K562 (cell line): ENCODE results near the gene TOM1L2. TPM values are rescaled to one million over a fixed set of nuclear protein-coding genes. Genes with fewer than 3 reads are reported as not detected.

Experiments
- ARID2 ChIP-seq: fragments of 450-650 bp; IDR thresholded peaks from 2 replicates; pipeline ENCODE4 v1.6.1; 2017; ENCODE audit warnings: antibody characterized with exemption, mild to moderate bottlenecking
- ATF7 ChIP-seq: fragments of 450-650 bp; IDR thresholded peaks from 2 replicates; pipeline ENCODE4 v1.7.1; 2014; ENCODE audit warnings: mild to moderate bottlenecking, moderate library complexity
- DPF2 ChIP-seq: fragments of 450-650 bp; IDR thresholded peaks from 2 replicates; pipeline ENCODE4 v1.6.1; 2016
- FOXA3 ChIP-seq, 2 experiments: fragments of 450-650 bp in 1 of 2; sonication (generic) in 1 of 2; formaldehyde crosslinking; IDR thresholded peaks in 1 of 2; conservative IDR thresholded peaks in 1 of 2; 2 replicates each; pipeline versions ENCODE4 v1.4.0 to v1.8.0; 2020 to 2022; ENCODE audit warnings: mild to moderate bottlenecking in 2 of 2, missing genetic modification reagents in 1 of 2
- FOXP1 ChIP-seq: sonication (generic); formaldehyde crosslinking; IDR thresholded peaks from 2 replicates; pipeline ENCODE4 v1.8.0; 2022; ENCODE audit warnings: mild to moderate bottlenecking, missing genetic modification reagents
- HNRNPH1 ChIP-seq: fragments of 200-400 bp; formaldehyde crosslinking; optimal IDR thresholded peaks from 2 replicates; pipeline ENCODE3; 2017; ENCODE audit warnings: low read depth, mild to moderate bottlenecking, low read length, moderate library complexity
- JUN ChIP-seq, 2 experiments: sonication (generic) in 1 of 2; formaldehyde crosslinking in 1 of 2; IDR thresholded peaks; 2 replicates each; pipeline versions ENCODE4 v1.6.1 to v1.8.0; 2012 to 2022; ENCODE audit warnings: borderline replicate concordance in 2 of 2, mild to moderate bottlenecking in 2 of 2, improper control_type of control experiment in 1 of 2, low read depth in 1 of 2, low read length in 1 of 2, missing genetic modification reagents in 1 of 2
- MIER1 ChIP-seq: fragments of 450-650 bp; IDR thresholded peaks from 2 replicates; pipeline ENCODE4 v1.6.1; 2016; ENCODE audit warnings: antibody characterized with exemption, mild to moderate bottlenecking, low read depth
- MYBL2 ChIP-seq, 2 experiments: fragments of 450-650 bp in 1 of 2; sonication (generic) in 1 of 2; formaldehyde crosslinking in 1 of 2; IDR thresholded peaks; 2 replicates each; pipeline versions ENCODE4 v1.6.1 to v1.8.1; 2017 to 2022; ENCODE audit warnings: borderline replicate concordance in 1 of 2, inconsistent platforms in 1 of 2, low read depth in 1 of 2, mild to moderate bottlenecking in 1 of 2, missing genetic modification reagents in 1 of 2, moderate library complexity in 1 of 2
- NFE2 ChIP-seq: IDR thresholded peaks from 2 replicates; pipeline ENCODE4 v1.6.1; 2014; ENCODE audit warnings: antibody characterized with exemption, low read depth
- NR2C1 ChIP-seq, 2 experiments: fragments of 450-650 bp; IDR thresholded peaks; 2 replicates each; pipeline ENCODE4 v1.6.1; 2017; ENCODE audit warnings: mild to moderate bottlenecking in 2 of 2, antibody characterized with exemption in 1 of 2, inconsistent platforms in 1 of 2, missing compliant biosample characterization in 1 of 2, missing genetic modification characterization in 1 of 2
- SMAD3 ChIP-seq: fragments of 450-650 bp; formaldehyde crosslinking; conservative IDR thresholded peaks from 2 replicates; pipeline ENCODE4 v1.4.0; 2020; ENCODE audit warnings: mild to moderate bottlenecking
- SPI1 ChIP-seq: IDR thresholded peaks from 2 replicates; pipeline ENCODE4 v1.6.1; 2011; ENCODE audit warnings: low read depth, low read length, control low read depth, borderline replicate concordance
- TAF7 ChIP-seq: fragments of 450-650 bp; IDR thresholded peaks from 2 replicates; pipeline ENCODE4 v1.6.1; 2016; ENCODE audit warnings: missing genetic modification characterization, missing compliant biosample characterization
- ZNF133 ChIP-seq: fragments of 250-450 bp; sonication (Bioruptor Pico); IDR thresholded peaks from 2 replicates; pipeline ENCODE4 v1.4.0; 2020; ENCODE audit warnings: mild to moderate bottlenecking
- ZNF24 ChIP-seq: fragments of 450-650 bp; IDR thresholded peaks from 2 replicates; pipeline ENCODE4 v1.6.1; 2016
- ZNF699 ChIP-seq: fragments of 250-450 bp; sonication (Bioruptor Pico); IDR thresholded peaks from 2 replicates; pipeline ENCODE4 v1.8.0; 2021; ENCODE audit warnings: mild to moderate bottlenecking, moderate library complexity; ENCODE audit not compliant: insufficient replicate concordance
- ZZZ3 ChIP-seq: fragments of 450-650 bp; IDR thresholded peaks from 2 replicates; pipeline ENCODE4 v1.6.1; 2016; ENCODE audit warnings: antibody characterized with exemption, mild to moderate bottlenecking, moderate library complexity
- polyA plus RNA-seq, 8 experiments: library from polyadenylated mRNA; depleted of rRNA in 4 of 8; stranded (reverse) in 5 of 8; unstranded in 3 of 8; fragments of >200 nt; fragmentation: Nextera tagmentation in 2 of 8; fragmentation: Illumina TruSeq in 1 of 8; extraction: Ambion mirVana in 2 of 8; extraction: Trizol in 1 of 8; gene quantifications; 2 replicates each; pipeline versions ENCODE4 v1.2.1 to v1.2.3, GENCODE V29; 2011 to 2014; ENCODE audit warnings: inconsistent platforms in 1 of 8, missing spikeins in 1 of 8
- total RNA-seq, 7 experiments: library from RNA; depleted of rRNA in 6 of 7; stranded (reverse); fragments of >200 nt in 6 of 7; fragmentation: Illumina TruSeq in 2 of 7; extraction: Trizol in 2 of 7; gene quantifications; 2 replicates each; pipeline versions ENCODE4 v1.2.1 to v1.2.3, GENCODE V29; 2011 to 2021; ENCODE audit warnings: low replicate concordance in 1 of 7
- TF ChIP-seq, protein P1 (sequence below): IDR thresholded peaks from 2 replicates; pipeline ENCODE4 v1.6.1; 2016; ENCODE audit warnings: missing genetic modification characterization, missing compliant biosample characterization
- TF ChIP-seq, protein P2 (sequence below): sonication (generic); formaldehyde crosslinking; IDR thresholded peaks from 2 replicates; pipeline ENCODE4 v1.8.0; 2022; ENCODE audit warnings: mild to moderate bottlenecking, missing genetic modification reagents, borderline replicate concordance
- TF ChIP-seq, protein P3 (sequence below), 3 experiments: IDR thresholded peaks in 2 of 3; conservative IDR thresholded peaks in 1 of 3; 2 replicates each; pipeline ENCODE4 v1.5.1; 2011 to 2012; ENCODE audit warnings: low read length in 3 of 3, mild to moderate bottlenecking in 3 of 3, control low read depth in 2 of 3, improper control_type of control experiment in 1 of 3, inconsistent platforms in 1 of 3, low read depth in 1 of 3, mixed read lengths in 1 of 3, moderate library complexity in 1 of 3; ENCODE audit not compliant: insufficient read depth in 2 of 3
- TF ChIP-seq, protein P4 (sequence below): fragments of 250-450 bp; sonication (Bioruptor Pico); IDR thresholded peaks from 2 replicates; pipeline ENCODE4 v1.4.0; 2020; ENCODE audit warnings: mild to moderate bottlenecking

TOM1L2 gene
- total and polyA plus RNA-seq, 9 of the 15 experiments (the other 6 are each of a cell fraction or from before 2014, with no cell fraction given): 0.07 to 6.0 (median 2.5) TPM

DNA sequence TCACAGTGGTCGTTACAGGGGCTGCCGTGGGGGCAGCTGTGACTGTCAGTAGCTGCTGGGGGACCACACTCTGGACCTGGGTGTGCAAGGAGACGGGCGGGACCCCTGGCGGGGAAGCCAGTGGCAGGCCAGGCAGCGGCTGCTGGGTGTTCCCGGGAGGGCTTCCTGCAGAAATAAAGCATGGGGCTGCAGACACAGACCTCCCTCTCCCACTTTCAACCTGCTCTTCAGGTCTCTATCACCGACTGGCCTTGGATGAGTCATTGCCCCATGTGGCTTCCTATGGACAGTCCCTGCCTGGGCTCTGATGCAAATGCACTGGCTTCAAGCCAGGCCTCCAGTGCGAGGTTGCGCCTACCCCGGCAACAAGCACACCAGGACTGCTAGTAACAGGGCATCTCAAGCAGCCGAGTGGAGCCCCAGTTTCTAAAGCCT is 152.6 kb downstream of the TOM1L2 start (continued):
- TF ChIP-seq JUN (IDR thresholded peaks at IDR 0.05; ENCODE audit: borderline replicate concordance, low read depth, low read length) (0 out of 2 replicates have a peak, but pooled peaks have one; percentile 33), JUN (CRISPR knock-in tag; IDR thresholded peaks at IDR 0.05; ENCODE audit: borderline replicate concordance) (no peak), SPI1 (no peak), MIER1 (no peak), ZNF133 (CRISPR knock-in tag) (no peak), ARID2 (no peak), TAF7 (no peak), NR2C1 (IDR thresholded peaks at IDR 0.05) (no peak), NR2C1 (tag; IDR thresholded peaks at IDR 0.05) (no peak), FOXP1 (no peak), NFE2 (no peak), MYBL2 (IDR thresholded peaks at IDR 0.05; ENCODE audit: low read depth) (no peak), MYBL2 (CRISPR knock-in tag; IDR thresholded peaks at IDR 0.05; ENCODE audit: borderline replicate concordance) (no peak), FOXA3 (CRISPR knock-in tag; conservative IDR thresholded peaks at IDR 0.05 in 1 of 2, IDR thresholded peaks at IDR 0.05 in 1 of 2) (no peak), DPF2 (peak; percentile 51; the same call in 1 of the 2 replicates), ATF7 (peak; percentile 31; the same call in 1 of the 2 replicates), SMAD3 (CRISPR knock-in tag) (no peak), ZZZ3 (no peak), ZNF699 (no peak), ZNF24 (no peak), HNRNPH1 (no peak)
- TF ChIP-seq, protein P1, sequence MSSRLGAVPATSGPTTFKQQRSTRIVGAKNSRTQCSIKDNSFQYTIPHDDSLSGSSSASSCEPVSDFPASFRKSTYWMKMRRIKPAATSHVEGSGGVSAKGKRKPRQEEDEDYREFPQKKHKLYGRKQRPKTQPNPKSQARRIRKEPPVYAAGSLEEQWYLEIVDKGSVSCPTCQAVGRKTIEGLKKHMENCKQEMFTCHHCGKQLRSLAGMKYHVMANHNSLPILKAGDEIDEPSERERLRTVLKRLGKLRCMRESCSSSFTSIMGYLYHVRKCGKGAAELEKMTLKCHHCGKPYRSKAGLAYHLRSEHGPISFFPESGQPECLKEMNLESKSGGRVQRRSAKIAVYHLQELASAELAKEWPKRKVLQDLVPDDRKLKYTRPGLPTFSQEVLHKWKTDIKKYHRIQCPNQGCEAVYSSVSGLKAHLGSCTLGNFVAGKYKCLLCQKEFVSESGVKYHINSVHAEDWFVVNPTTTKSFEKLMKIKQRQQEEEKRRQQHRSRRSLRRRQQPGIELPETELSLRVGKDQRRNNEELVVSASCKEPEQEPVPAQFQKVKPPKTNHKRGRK (tag): no peak
- TF ChIP-seq, protein P2, sequence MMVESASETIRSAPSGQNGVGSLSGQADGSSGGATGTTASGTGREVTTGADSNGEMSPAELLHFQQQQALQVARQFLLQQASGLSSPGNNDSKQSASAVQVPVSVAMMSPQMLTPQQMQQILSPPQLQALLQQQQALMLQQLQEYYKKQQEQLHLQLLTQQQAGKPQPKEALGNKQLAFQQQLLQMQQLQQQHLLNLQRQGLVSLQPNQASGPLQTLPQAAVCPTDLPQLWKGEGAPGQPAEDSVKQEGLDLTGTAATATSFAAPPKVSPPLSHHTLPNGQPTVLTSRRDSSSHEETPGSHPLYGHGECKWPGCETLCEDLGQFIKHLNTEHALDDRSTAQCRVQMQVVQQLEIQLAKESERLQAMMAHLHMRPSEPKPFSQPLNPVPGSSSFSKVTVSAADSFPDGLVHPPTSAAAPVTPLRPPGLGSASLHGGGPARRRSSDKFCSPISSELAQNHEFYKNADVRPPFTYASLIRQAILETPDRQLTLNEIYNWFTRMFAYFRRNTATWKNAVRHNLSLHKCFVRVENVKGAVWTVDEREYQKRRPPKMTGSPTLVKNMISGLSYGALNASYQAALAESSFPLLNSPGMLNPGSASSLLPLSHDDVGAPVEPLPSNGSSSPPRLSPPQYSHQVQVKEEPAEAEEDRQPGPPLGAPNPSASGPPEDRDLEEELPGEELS: no peak
- TF ChIP-seq, protein P3, sequence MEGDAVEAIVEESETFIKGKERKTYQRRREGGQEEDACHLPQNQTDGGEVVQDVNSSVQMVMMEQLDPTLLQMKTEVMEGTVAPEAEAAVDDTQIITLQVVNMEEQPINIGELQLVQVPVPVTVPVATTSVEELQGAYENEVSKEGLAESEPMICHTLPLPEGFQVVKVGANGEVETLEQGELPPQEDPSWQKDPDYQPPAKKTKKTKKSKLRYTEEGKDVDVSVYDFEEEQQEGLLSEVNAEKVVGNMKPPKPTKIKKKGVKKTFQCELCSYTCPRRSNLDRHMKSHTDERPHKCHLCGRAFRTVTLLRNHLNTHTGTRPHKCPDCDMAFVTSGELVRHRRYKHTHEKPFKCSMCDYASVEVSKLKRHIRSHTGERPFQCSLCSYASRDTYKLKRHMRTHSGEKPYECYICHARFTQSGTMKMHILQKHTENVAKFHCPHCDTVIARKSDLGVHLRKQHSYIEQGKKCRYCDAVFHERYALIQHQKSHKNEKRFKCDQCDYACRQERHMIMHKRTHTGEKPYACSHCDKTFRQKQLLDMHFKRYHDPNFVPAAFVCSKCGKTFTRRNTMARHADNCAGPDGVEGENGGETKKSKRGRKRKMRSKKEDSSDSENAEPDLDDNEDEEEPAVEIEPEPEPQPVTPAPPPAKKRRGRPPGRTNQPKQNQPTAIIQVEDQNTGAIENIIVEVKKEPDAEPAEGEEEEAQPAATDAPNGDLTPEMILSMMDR (IDR thresholded peaks at IDR 0.05 in 2 of 3, conservative IDR thresholded peaks at IDR 0.05 in 1 of 3; ENCODE audit: insufficient read depth in 2 of 3, low read depth in 1 of 3, low read length in 3 of 3): no peak
- TF ChIP-seq, protein P4, sequence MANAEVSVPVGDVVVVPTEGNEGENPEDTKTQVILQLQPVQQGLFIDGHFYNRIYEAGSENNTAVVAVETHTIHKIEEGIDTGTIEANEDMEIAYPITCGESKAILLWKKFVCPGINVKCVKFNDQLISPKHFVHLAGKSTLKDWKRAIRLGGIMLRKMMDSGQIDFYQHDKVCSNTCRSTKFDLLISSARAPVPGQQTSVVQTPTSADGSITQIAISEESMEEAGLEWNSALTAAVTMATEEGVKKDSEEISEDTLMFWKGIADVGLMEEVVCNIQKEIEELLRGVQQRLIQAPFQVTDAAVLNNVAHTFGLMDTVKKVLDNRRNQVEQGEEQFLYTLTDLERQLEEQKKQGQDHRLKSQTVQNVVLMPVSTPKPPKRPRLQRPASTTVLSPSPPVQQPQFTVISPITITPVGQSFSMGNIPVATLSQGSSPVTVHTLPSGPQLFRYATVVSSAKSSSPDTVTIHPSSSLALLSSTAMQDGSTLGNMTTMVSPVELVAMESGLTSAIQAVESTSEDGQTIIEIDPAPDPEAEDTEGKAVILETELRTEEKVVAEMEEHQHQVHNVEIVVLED (CRISPR knock-in tag): no peak
